GM12878 (cell line): ENCODE results near the gene NTN1. TPM values are rescaled to one million over a fixed set of nuclear protein-coding genes. Genes with fewer than 3 reads are reported as not detected.

Experiments used
- ATAC-seq: fragments of 200-7000 bp; cut with Tn5 transposase; 3 replicates; pipeline ENCODE4 v1.9.1; 2020; ENCODE audit warnings: mild to moderate bottlenecking, moderate library complexity
- BruUV-seq: library from RNA; stranded (reverse); fragments of 400-500 nt; replicated peaks from 2 replicates; lab custom pipeline; 2021; lab: Mats Ljungman, UMichigan
- CTCF ChIA-PET: fragments of 300-600 bp; sonication (Branson Sonifier 250); formaldehyde crosslinking; extraction: SDS; loops from one replicate; lab custom pipeline; 2021; ENCODE audit warnings: inconsistent platforms; lab: Yijun Ruan, JAX
- POLR2A ChIA-PET: fragments of 350-600 bp; formaldehyde crosslinking; extraction: SDS; loops from one replicate; lab custom pipeline; 2021; ENCODE audit warnings: inconsistent platforms; lab: Charles Lee
- RAD21 ChIA-PET: fragments of 300-600 bp; sonication (Branson Sonifier 250); formaldehyde crosslinking; loops from one replicate; lab custom pipeline; 2023; ENCODE audit warnings: antibody characterized with exemption; ENCODE audit not compliant: unreplicated experiment; lab: Charles Lee
- SMC1A ChIA-PET: fragments of 300-600 bp; sonication (Branson Sonifier 250); formaldehyde crosslinking; loops from one replicate; lab custom pipeline; 2023; ENCODE audit not compliant: unreplicated experiment, uncharacterized antibody; lab: Charles Lee
- DNase-seq: peaks from one replicate; pipeline ENCODE4 v3.0.0-alpha.2; 2011; ENCODE audit warnings: low read depth, low spot score
- FAIRE-seq: peaks from 3 replicates; lab custom pipeline; 2011; peaks lifted over from hg19 to GRCh38; lab: Jason Lieb, UNC
- H2AFZ ChIP-seq: 2 replicates; pipeline ENCODE4 v1.6.0; 2011; ENCODE audit warnings: low read depth, low read length, control low read depth; ENCODE audit not compliant: control insufficient read depth
- H3K27ac ChIP-seq: 2 replicates; pipeline ENCODE4 v1.5.1; 2011; ENCODE audit warnings: control low read depth; ENCODE audit not compliant: control insufficient read depth, insufficient read depth
- H3K27me3 ChIP-seq, 2 experiments: replicated peaks in 1 of 2; 2 replicates each; pipeline versions ENCODE4 v1.6.0 to v1.6.1; 2011; ENCODE audit warnings: low read length in 1 of 2; ENCODE audit not compliant: control insufficient read depth in 2 of 2, insufficient read depth in 2 of 2
- H3K36me3 ChIP-seq, 2 experiments: 2 replicates each; pipeline ENCODE4 v1.5.1; 2011; ENCODE audit warnings: low read length in 1 of 2; ENCODE audit not compliant: control insufficient read depth in 2 of 2, insufficient read depth in 2 of 2
- H3K4me1 ChIP-seq: 2 replicates; pipeline ENCODE4 v1.6.1; 2011; ENCODE audit warnings: mild to moderate bottlenecking, low read length, moderate library complexity, mixed read lengths; ENCODE audit not compliant: control insufficient read depth, insufficient read depth
- H3K4me2 ChIP-seq: 2 replicates; pipeline ENCODE4 v1.6.0; 2011; ENCODE audit warnings: control low read depth; ENCODE audit not compliant: control insufficient read depth, insufficient read depth
- H3K4me3 ChIP-seq: fragments of 200-600 bp; sonication (generic); 2 replicates; pipeline ENCODE4 v1.5.1; 2016
- H3K79me2 ChIP-seq: 2 replicates; pipeline ENCODE4 v1.6.0; 2011; ENCODE audit warnings: low read length; ENCODE audit not compliant: control insufficient read depth, insufficient read depth
- H3K9ac ChIP-seq: 2 replicates; pipeline ENCODE4 v1.8.0; 2011; ENCODE audit warnings: low read length, control low read depth, mixed read lengths; ENCODE audit not compliant: control insufficient read depth, insufficient read depth
- H3K9me3 ChIP-seq: replicated peaks from 3 replicates; pipeline ENCODE4 v1.5.1; 2011; ENCODE audit warnings: mild to moderate bottlenecking, low read length; ENCODE audit not compliant: control insufficient read depth, insufficient read depth
- H4K20me1 ChIP-seq: 2 replicates; pipeline ENCODE4 v1.6.0; 2011; ENCODE audit not compliant: control insufficient read depth, insufficient read depth
- BHLHE40 ChIP-seq, 2 experiments: fragments of 450-650 bp in 1 of 2; IDR thresholded peaks; 2 replicates each; pipeline ENCODE4 v1.6.1; 2011 to 2017; ENCODE audit warnings: low read depth in 2 of 2, borderline replicate concordance in 1 of 2, improper control_type of control experiment in 1 of 2, low read length in 1 of 2, mild to moderate bottlenecking in 1 of 2
- CBFB ChIP-seq: IDR thresholded peaks from 2 replicates; pipeline ENCODE4 v1.6.1; 2016; ENCODE audit warnings: antibody characterized with exemption, low read depth
- CTCF ChIP-seq, 3 experiments: IDR thresholded peaks in 2 of 3; conservative IDR thresholded peaks in 1 of 3; 2 replicates each; pipeline ENCODE4 v1.5.1; 2011; ENCODE audit warnings: low read depth in 3 of 3, low read length in 3 of 3, mild to moderate bottlenecking in 3 of 3, control low read depth in 2 of 3, moderate library complexity in 2 of 3, inconsistent platforms in 1 of 3, mixed read lengths in 1 of 3; ENCODE audit not compliant: control insufficient read depth in 2 of 3, insufficient read depth in 1 of 3; ENCODE audit errors: extremely low read depth in 1 of 3
- FOXM1 ChIP-seq: IDR thresholded peaks from 2 replicates; pipeline ENCODE4 v1.6.1; 2012; ENCODE audit warnings: low read depth, mild to moderate bottlenecking, inconsistent platforms, low read length, moderate library complexity
- IRF3 ChIP-seq: fragments of 450-650 bp; IDR thresholded peaks from 2 replicates; pipeline ENCODE4 v1.6.1; 2014; ENCODE audit warnings: mild to moderate bottlenecking
- RAD21 ChIP-seq: IDR thresholded peaks from 2 replicates; pipeline ENCODE4 v1.6.1; 2011; ENCODE audit warnings: mild to moderate bottlenecking, low read depth, low read length, moderate library complexity; ENCODE audit not compliant: insufficient read depth
- SMC3 ChIP-seq: IDR thresholded peaks from 2 replicates; pipeline ENCODE4 v1.6.1; 2011; ENCODE audit warnings: low read length, improper control_type of control experiment, borderline replicate concordance
- SRF ChIP-seq, 2 experiments: IDR thresholded peaks; 2 replicates each; pipeline ENCODE4 v1.6.1; 2011; ENCODE audit warnings: low read depth in 2 of 2, low read length in 2 of 2, mild to moderate bottlenecking in 1 of 2, moderate library complexity in 1 of 2
- SUPT20H ChIP-seq: IDR thresholded peaks from 2 replicates; pipeline ENCODE4 v1.6.1; 2011; ENCODE audit warnings: low read depth, mild to moderate bottlenecking, low read length, moderate library complexity, borderline replicate concordance; ENCODE audit not compliant: control insufficient read depth
- TARDBP ChIP-seq: IDR thresholded peaks from 2 replicates; pipeline ENCODE4 v1.6.1; 2016; ENCODE audit warnings: borderline replicate concordance
- YY1 ChIP-seq: IDR thresholded peaks from 2 replicates; pipeline ENCODE4 v1.6.1; 2011; ENCODE audit warnings: low read depth, mild to moderate bottlenecking, low read length
- ZBTB11 ChIP-seq: fragments of 450-650 bp; formaldehyde crosslinking; IDR thresholded peaks from 2 replicates; pipeline ENCODE4 v1.5.0; 2022; ENCODE audit warnings: mild to moderate bottlenecking, missing genetic modification characterization
- WGBS: methylation state at CpG from one replicate; pipeline ENCODE4 v1.1.6; 2016; ENCODE audit warnings: low lambda C conversion rate; ENCODE audit not compliant: insufficient replicate concordance, insufficient coverage; ENCODE audit errors: missing lambda C conversion rate; 5-methylcytosine and 5-hydroxymethylcytosine counted together
- in situ Hi-C: fragments of 300-500 bp; cut with MboI; formaldehyde crosslinking; loops from 9 replicates; pipeline ENCODE4 v1.14.3; 2018; ENCODE audit warnings: mixed read lengths
- intact Hi-C: fragments of 100-400 bp; cut with micrococcal nuclease; formaldehyde crosslinking; loops from one replicate; pipeline ENCODE4 v1.14.2; 2022; ENCODE audit not compliant: unreplicated experiment
- polyA plus RNA-seq, 11 experiments: library from polyadenylated mRNA; depleted of rRNA in 4 of 11; unstranded in 6 of 11; stranded (reverse) in 5 of 11; fragments of >200 nt; fragmentation: Nextera tagmentation in 4 of 11; fragmentation: Illumina TruSeq in 1 of 11; extraction: Ambion mirVana in 4 of 11; extraction: Trizol in 1 of 11; gene quantifications; 1 replicate in 1 of 11; 2 replicates in 10 of 11; pipeline versions ENCODE4 v1.2.1 to v1.2.3, GENCODE V29; 2011 to 2016; ENCODE audit warnings: inconsistent platforms in 2 of 11, missing spikeins in 2 of 11, low read depth in 1 of 11
- total RNA-seq, 4 experiments: library from RNA; depleted of rRNA in 3 of 4; stranded (reverse); fragments of >200 nt in 3 of 4; fragmentation: Illumina TruSeq in 1 of 4; extraction: Trizol in 1 of 4; gene quantifications; 2 replicates each; pipeline versions ENCODE4 v1.2.1 to v1.2.3, GENCODE V29; 2013 to 2021

NTN1 gene
- total and polyA plus RNA-seq, 10 of the 15 experiments (the other 5 are each of a cell fraction or from before 2014, with no cell fraction given), result 0.02 to 0.89 (median 0.35) TPM

GRCh38 chr17:8995711-8996110 is 25.6 kb upstream of the NTN1 start (continued):
- TF ChIP-seq CBFB, result no peak

GRCh38 chr17:8997994-8998628 is 23.2 kb upstream of the NTN1 start:
- no peaks in the 10 kb centered on the region for H3K36me3 ChIP-seq
- H3K9me3 ChIP-seq, result no peaks in the 10 kb centered on the region; the same call in 1 of the 3 replicates
- H3K4me3 ChIP-seq, result no peak overlapping the region
- POLR2A ChIA-PET, result no interaction called here
- peaks cover 4 to 5% of the 10 kb centered on the region in 2 experiments; a peak in 3 of 4 replicates for H3K27me3 ChIP-seq
- no peak overlapping the region for H3K4me2 ChIP-seq
- H3K9ac ChIP-seq, result no peak overlapping the region
- no peaks in the 10 kb centered on the region for H4K20me1 ChIP-seq
- SMC1A ChIA-PET, result interaction anchor here (0.6 to 4.5 kb wide), 48 partner anchors 10 to 703 kb away, joined by 3 to 35 read pairs (median 4); partner anchors contain the start of genes PIK3R6 and SLC25A35
- H3K27ac ChIP-seq, result no peak overlapping the region
- peaks cover 21% of the 10 kb centered on the region for H3K4me1 ChIP-seq
- DNase-seq (peak; percentile 40), FAIRE-seq (peak; percentile 92), ATAC-seq (peak; percentile 86)
- in situ Hi-C loops (loop anchor here (5.0 kb wide), 1 partner anchor 241 kb away; the partner anchor contains the start of gene SPDYE4), intact Hi-C loops (loop anchor here (1.0 to 10.0 kb wide), 5 partner anchors 99 to 413 kb away; no protein-coding TSS in a partner anchor)
- no peak overlapping the region; the same call in 1 of the 2 replicates for H2AFZ ChIP-seq
- RAD21 ChIA-PET, result interaction anchor here (0.8 to 4.7 kb wide), 43 partner anchors 10 to 614 kb away, joined by 3 to 52 read pairs (median 4); partner anchors contain the start of genes PIK3R5 and PIK3R6
- 0% methylated on average over 9 of the region's 9 CpGs for WGBS
- CTCF ChIA-PET, result interaction anchor here (0.6 to 7.9 kb wide), 72 partner anchors 9 to 936 kb away, joined by 3 to 162 read pairs (median 4); partner anchors contain the start of genes KRABD2 and PIK3R6
- BruUV-seq, result no TSS peak
- no peaks in the 10 kb centered on the region for H3K79me2 ChIP-seq
- 0 out of 2 replicates have a peak, but pooled peaks have one; percentile 50 for TF ChIP-seq IRF3
- peak; percentile 100 for TF ChIP-seq RAD21
- peak; percentile 96 to 99 (median 96); a peak in 5 of 6 replicates for TF ChIP-seq CTCF (IDR thresholded peaks at IDR 0.05 in 2 of 3, conservative IDR thresholded peaks at IDR 0.05 in 1 of 3; ENCODE audit: control insufficient read depth in 2 of 3, extremely low read depth in 1 of 3, insufficient read depth in 1 of 3, low read depth in 3 of 3, low read length in 3 of 3)
- TF ChIP-seq YY1, result peak; percentile 97
- TF ChIP-seq FOXM1, result peak; percentile 48; the same call in 1 of the 2 replicates
- no peak for TF ChIP-seq SUPT20H
- peak; percentile 98 for TF ChIP-seq SMC3
- TF ChIP-seq ZBTB11 (CRISPR knock-in tag), result no peak
- TF ChIP-seq SRF (IDR thresholded peaks at IDR 0.05; ENCODE audit: low read depth in 2 of 2, low read length in 2 of 2), result no peak
- 0 out of 4 replicates have a peak, but pooled peaks of 1 of the 2 experiments have one; percentile 13 for TF ChIP-seq BHLHE40 (IDR thresholded peaks at IDR 0.05; ENCODE audit: borderline replicate concordance in 1 of 2, low read depth in 2 of 2, low read length in 1 of 2)
- TF ChIP-seq TARDBP, result 0 out of 2 replicates have a peak, but pooled peaks have one; percentile 65
